ENCODE results near the gene TGFB2. TPM values are rescaled to one million over a fixed set of nuclear protein-coding genes. Genes with fewer than 3 reads are reported as not detected.

TGFB2 gene
- polyA plus RNA-seq, 1 donor from 2014 or later: 0.10 TPM

- Histone ChIP-seq H3K36me3 (ENCODE audit: insufficient read depth, low read length) (no peaks in the 10 kb centered on the region), H3K79me2 (replicated peaks; ENCODE audit: insufficient read depth, low read length) (no peaks in the 10 kb centered on the region), H3K27me3 (ENCODE audit: insufficient read depth, low read depth, low read length) (no peaks in the 10 kb centered on the region), H3F3A (ENCODE audit: insufficient read depth, low read length, poor library complexity, severe bottlenecking) (no peaks in the 10 kb centered on the region), H3K4me3 (ENCODE audit: low read length) (no peak overlapping the region), H3K4me2 (ENCODE audit: low read length) (no peak overlapping the region), H3K9me2 (ENCODE audit: insufficient read depth, low read length) (no peaks in the 10 kb centered on the region), H4K20me1 (ENCODE audit: insufficient read depth) (no peaks in the 10 kb centered on the region), H3K9me3 (ENCODE audit: low read length) (no peaks in the 10 kb centered on the region), H3K9ac (ENCODE audit: low read length) (no peak overlapping the region), H2AFZ (ENCODE audit: low read depth, low read length) (no peak overlapping the region), H3K27ac (ENCODE audit: low read length) (no peak overlapping the region)
- no peak for TF ChIP-seq TAF1 (IDR thresholded peaks at IDR 0.05; ENCODE audit: low read depth)
- TF ChIP-seq EZH2 (IDR thresholded peaks at IDR 0.05; ENCODE audit: borderline replicate concordance, insufficient read depth, low read length, poor library complexity, severe bottlenecking): no peak
- no peak for TF ChIP-seq EP300 (conservative IDR thresholded peaks at IDR 0.05; ENCODE audit: poor library complexity, severe bottlenecking)
- no peak for TF ChIP-seq CTCF (IDR thresholded peaks at IDR 0.05; ENCODE audit: poor library complexity, severe bottlenecking)
- TF ChIP-seq POLR2AphosphoS5 (IDR thresholded peaks at IDR 0.05): no peak
- no peak for TF ChIP-seq RAD21 (conservative IDR thresholded peaks at IDR 0.05)
Measured at GRCh38 chr1:218297461-218297860, 47.7 kb upstream of the TGFB2 start.

- TF ChIP-seq TAF1 (IDR thresholded peaks at IDR 0.05; ENCODE audit: low read depth): no peak
- TF ChIP-seq POLR2AphosphoS5 (IDR thresholded peaks at IDR 0.05): no peak
- no peak for TF ChIP-seq EP300 (conservative IDR thresholded peaks at IDR 0.05; ENCODE audit: poor library complexity, severe bottlenecking)
- TF ChIP-seq EZH2 (IDR thresholded peaks at IDR 0.05; ENCODE audit: borderline replicate concordance, insufficient read depth, low read length, poor library complexity, severe bottlenecking): no peak
- TF ChIP-seq REST (IDR thresholded peaks at IDR 0.05; ENCODE audit: borderline replicate concordance): no peak
- Histone ChIP-seq H3K36me3 (ENCODE audit: insufficient read depth, low read length) (no peaks in the 10 kb centered on the region), H4K20me1 (ENCODE audit: insufficient read depth) (no peaks in the 10 kb centered on the region), H3K9me3 (ENCODE audit: low read length) (no peaks in the 10 kb centered on the region), H2AFZ (ENCODE audit: low read depth, low read length) (no peak overlapping the region), H3K27me3 (ENCODE audit: insufficient read depth, low read depth, low read length) (no peaks in the 10 kb centered on the region), H3K27ac (ENCODE audit: low read length) (no peak overlapping the region), H3F3A (ENCODE audit: insufficient read depth, low read length, poor library complexity, severe bottlenecking) (no peaks in the 10 kb centered on the region), H3K79me2 (replicated peaks; ENCODE audit: insufficient read depth, low read length) (no peaks in the 10 kb centered on the region), H3K9me2 (ENCODE audit: insufficient read depth, low read length) (no peaks in the 10 kb centered on the region), H3K9ac (ENCODE audit: low read length) (no peak overlapping the region), H3K4me2 (ENCODE audit: low read length) (no peak overlapping the region), H3K4me3 (ENCODE audit: low read length) (no peak overlapping the region)
Measured at GRCh38 chr1:218297867-218298266, 47.3 kb upstream of the TGFB2 start.

- Histone ChIP-seq H3K27ac (ENCODE audit: low read length) (no peak overlapping the region), H3F3A (ENCODE audit: insufficient read depth, low read length, poor library complexity, severe bottlenecking) (no peaks in the 10 kb centered on the region), H4K20me1 (ENCODE audit: insufficient read depth) (no peaks in the 10 kb centered on the region), H2AFZ (ENCODE audit: low read depth, low read length) (no peak overlapping the region), H3K4me2 (ENCODE audit: low read length) (no peak overlapping the region), H3K4me3 (ENCODE audit: low read length) (no peak overlapping the region), H3K36me3 (ENCODE audit: insufficient read depth, low read length) (no peaks in the 10 kb centered on the region), H3K9me3 (ENCODE audit: low read length) (no peaks in the 10 kb centered on the region), H3K9ac (ENCODE audit: low read length) (no peak overlapping the region), H3K27me3 (ENCODE audit: insufficient read depth, low read depth, low read length) (no peaks in the 10 kb centered on the region), H3K79me2 (replicated peaks; ENCODE audit: insufficient read depth, low read length) (no peaks in the 10 kb centered on the region), H3K9me2 (ENCODE audit: insufficient read depth, low read length) (no peaks in the 10 kb centered on the region)
- TF ChIP-seq REST (IDR thresholded peaks at IDR 0.05; ENCODE audit: borderline replicate concordance): no peak
- TF ChIP-seq MXI1 (conservative IDR thresholded peaks at IDR 0.05; ENCODE audit: poor library complexity, severe bottlenecking): no peak
- TF ChIP-seq POLR2AphosphoS5 (IDR thresholded peaks at IDR 0.05): no peak
- no peak for TF ChIP-seq TAF1 (IDR thresholded peaks at IDR 0.05; ENCODE audit: low read depth)
Measured at GRCh38 chr1:218298398-218298797, 46.7 kb upstream of the TGFB2 start.

Data from neural cell (in vitro differentiated cells).